Measurements from ENCODE around the gene LRRC74A.

The LRRC74A gene

DNA sequence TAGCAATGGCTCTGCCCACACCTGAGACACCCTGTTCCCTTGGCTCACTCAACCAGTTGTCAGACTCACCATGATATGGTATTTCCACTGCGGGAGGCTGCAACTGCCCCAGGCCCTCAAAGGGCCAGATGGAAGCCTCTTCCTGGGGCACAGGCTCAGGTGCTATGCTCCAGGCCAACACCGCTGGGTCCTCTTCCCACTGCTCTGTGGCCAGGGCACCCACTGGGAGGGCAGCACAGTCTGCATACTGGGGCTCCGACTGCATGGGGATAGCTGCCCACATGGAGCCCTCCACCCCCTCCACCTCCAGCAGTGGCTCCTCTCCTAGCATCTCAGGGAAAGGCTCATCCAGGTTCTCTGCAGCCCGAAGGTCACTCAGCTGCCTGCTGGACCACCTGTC lies 17.2 kb upstream of the LRRC74A start:
- TF ChIP-seq, protein P1, sequence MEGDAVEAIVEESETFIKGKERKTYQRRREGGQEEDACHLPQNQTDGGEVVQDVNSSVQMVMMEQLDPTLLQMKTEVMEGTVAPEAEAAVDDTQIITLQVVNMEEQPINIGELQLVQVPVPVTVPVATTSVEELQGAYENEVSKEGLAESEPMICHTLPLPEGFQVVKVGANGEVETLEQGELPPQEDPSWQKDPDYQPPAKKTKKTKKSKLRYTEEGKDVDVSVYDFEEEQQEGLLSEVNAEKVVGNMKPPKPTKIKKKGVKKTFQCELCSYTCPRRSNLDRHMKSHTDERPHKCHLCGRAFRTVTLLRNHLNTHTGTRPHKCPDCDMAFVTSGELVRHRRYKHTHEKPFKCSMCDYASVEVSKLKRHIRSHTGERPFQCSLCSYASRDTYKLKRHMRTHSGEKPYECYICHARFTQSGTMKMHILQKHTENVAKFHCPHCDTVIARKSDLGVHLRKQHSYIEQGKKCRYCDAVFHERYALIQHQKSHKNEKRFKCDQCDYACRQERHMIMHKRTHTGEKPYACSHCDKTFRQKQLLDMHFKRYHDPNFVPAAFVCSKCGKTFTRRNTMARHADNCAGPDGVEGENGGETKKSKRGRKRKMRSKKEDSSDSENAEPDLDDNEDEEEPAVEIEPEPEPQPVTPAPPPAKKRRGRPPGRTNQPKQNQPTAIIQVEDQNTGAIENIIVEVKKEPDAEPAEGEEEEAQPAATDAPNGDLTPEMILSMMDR (IDR thresholded peaks at IDR 0.05; ENCODE audit: control insufficient read depth, insufficient read depth, low read depth, low read length, missing control alignments) = no peak
- no peak for DNase-seq (ENCODE audit: low read depth)
- H3K4me3 ChIP-seq (ENCODE audit: control insufficient read depth, low read depth, low read length) = no peak overlapping the region

DNA sequence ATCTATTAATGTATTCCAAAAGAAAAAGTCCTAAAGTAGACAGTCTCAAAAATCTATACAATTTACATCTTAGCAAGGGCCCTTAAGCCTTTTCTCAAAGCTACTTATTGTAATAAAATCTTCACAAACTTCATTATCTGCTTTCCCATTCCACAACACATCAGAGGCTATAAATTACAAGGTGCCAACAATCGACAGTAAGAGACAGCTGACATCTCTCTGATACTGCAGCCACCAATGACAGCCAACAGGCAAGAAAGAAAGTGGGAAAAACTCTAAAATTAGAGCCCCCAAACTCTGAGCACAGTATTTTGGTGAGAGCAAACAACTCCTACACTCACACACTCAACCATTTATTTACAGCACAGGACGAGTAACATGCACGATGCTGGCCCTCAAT lies 15.7 kb upstream of the LRRC74A start:
- no peak for DNase-seq (ENCODE audit: low read depth)
- TF ChIP-seq, protein P1 (IDR thresholded peaks at IDR 0.05; ENCODE audit: control insufficient read depth, insufficient read depth, low read depth, low read length, missing control alignments) = no peak
- H3K4me3 ChIP-seq (ENCODE audit: control insufficient read depth, low read depth, low read length) = no peak overlapping the region

DNA sequence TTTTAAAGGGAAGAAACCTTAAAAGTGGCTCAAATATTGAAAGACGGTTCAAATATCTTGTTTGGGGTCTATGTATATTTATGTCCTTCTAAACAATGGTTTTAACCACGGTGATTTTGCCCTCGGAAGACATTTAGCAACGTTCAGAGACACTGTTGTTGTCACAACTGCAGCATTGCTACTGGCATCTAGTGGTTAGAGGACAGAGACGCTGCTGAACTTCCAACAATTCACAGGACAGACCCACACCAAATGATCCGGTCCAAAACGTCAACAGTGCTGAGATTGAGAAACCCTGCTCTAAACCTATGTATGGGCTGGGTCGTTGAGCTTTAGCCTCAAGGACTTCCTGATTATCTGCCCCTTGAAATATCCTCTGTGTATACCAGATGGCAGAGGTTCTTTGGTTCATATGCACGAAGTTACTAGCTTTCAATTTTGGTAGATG lies 15.2 kb upstream of the LRRC74A start:
- TF ChIP-seq, protein P1 (IDR thresholded peaks at IDR 0.05; ENCODE audit: control insufficient read depth, insufficient read depth, low read depth, low read length, missing control alignments) = peak; percentile 61
- peak overlapping the region; percentile 33 for H3K4me3 ChIP-seq (ENCODE audit: control insufficient read depth, low read depth, low read length)
- DNase-seq (ENCODE audit: low read depth) = no peak

DNA sequence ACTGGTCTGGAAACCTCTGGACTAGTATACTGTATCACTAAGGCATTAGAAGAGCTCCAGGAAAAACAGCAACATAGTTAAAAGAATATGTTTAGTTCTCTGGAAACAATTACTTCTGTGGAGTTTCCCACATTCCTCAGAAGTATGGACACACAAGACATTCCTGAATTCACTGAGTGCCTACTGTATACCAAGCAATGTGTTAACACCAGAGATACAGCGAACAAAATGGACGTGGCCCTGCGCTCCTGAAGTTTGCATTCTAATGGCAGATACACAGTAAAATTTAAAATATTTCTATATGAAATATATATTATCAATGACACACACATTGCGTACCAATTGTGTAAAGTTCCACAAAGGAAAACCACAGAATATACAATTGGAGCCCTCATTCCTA lies 14.6 kb upstream of the LRRC74A start:
- TF ChIP-seq, protein P1 (IDR thresholded peaks at IDR 0.05; ENCODE audit: control insufficient read depth, insufficient read depth, low read depth, low read length, missing control alignments) = no peak
- peak overlapping the region; percentile 95 for H3K4me3 ChIP-seq (ENCODE audit: control insufficient read depth, low read depth, low read length)
- no peak for DNase-seq (ENCODE audit: low read depth)

DNA sequence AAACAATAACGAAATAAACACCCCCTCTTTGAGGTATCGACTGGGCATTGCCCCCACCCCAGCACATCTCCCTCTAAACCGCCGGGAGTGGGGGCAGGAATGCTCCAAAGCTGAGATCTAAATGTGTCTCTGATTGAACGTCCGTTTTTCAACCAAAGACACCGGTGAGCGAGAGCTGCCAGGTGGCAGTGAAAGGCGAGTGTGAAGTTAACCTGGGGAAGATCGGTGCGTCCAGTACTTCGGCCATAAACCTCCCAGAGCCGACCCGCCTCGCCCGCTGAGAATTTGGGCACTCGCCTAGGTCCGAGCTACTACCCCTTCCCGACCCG lies 14.2 kb upstream of the LRRC74A start:
- TF ChIP-seq, protein P1 (IDR thresholded peaks at IDR 0.05; ENCODE audit: control insufficient read depth, insufficient read depth, low read depth, low read length, missing control alignments) = no peak
- peak overlapping the region; percentile 95 for H3K4me3 ChIP-seq (ENCODE audit: control insufficient read depth, low read depth, low read length)
- DNase-seq (ENCODE audit: low read depth) = no peak

DNA sequence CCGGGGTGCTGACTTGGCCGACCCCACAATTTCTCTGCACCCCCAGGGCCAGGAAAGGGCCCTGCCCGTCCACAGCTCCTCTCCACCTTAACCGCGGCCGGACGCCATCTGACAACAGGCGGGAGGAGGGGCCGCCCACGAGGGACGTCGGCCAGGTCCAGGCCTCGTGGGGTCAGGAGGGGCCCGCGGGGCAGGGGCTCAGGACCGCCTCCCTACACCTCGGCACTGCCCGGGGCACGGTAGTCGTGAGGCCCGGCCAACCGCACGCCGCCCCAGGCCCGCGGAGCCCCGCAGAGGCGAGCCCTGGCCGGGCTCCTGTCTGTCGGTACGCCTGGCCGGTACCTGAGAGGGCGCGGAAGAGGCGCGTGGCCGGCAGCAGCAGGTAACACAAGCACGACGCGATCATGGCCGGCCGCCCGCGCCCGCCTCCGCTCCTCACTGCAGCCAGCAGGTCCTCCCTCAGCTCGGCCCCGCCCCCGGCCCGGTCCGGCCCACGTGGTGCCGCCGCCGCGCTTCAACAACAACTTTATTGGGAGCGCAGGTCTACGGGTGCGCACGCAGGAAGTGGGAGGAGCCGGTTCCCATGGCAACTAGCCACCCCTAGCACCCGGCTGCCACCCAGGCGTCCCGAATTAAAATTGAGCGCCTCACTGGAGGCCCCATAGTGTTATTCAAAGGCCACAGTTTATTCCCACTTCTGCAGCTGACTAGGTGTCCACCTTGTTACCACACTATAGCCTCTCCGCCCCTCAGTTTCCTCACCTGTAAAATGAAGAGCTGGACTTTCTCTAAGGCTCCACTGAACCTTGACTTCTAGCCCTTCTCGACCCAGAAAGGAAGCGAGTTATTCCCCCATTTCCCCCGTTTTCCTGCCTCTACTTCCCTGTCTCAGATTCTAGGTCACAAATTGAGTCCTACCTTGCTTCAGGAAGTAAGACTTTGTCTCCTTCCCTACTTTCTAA lies 13.5 kb upstream of the LRRC74A start, which contains the start of gene ANGEL1:
Gene ANGEL1 (minus strand): TSS at position 461 of the 962 bp plus-strand sequence. CDS start 55 bp downstream, at position 406.
- peak within 1 kb of the TSS; percentile 95 for H3K4me3 ChIP-seq (ENCODE audit: control insufficient read depth, low read depth, low read length)
- TF ChIP-seq, protein P1 (IDR thresholded peaks at IDR 0.05; ENCODE audit: control insufficient read depth, insufficient read depth, low read depth, low read length, missing control alignments) = no peak
- DNase-seq (ENCODE audit: low read depth) = peak; percentile 53
